ENCODE results near the gene ALDH3A1.

Gene ALDH3A1

GRCh38 chr17:19728084-19728495, 20.0 kb downstream of the ALDH3A1 start:
- no peaks in the 10 kb centered on the region for H3K36me3 ChIP-seq (ENCODE audit: insufficient read depth, low read length)
- H3K27ac ChIP-seq = no peak overlapping the region
- H3K9ac ChIP-seq (ENCODE audit: insufficient read length) = no peak overlapping the region
- H3K9me3 ChIP-seq (ENCODE audit: low read depth, low read length) = no peaks in the 10 kb centered on the region
- DNase-seq (ENCODE audit: low read depth, low spot score) = no peak
- H3K4me3 ChIP-seq = no peak overlapping the region
- TF ChIP-seq EZH2 (IDR thresholded peaks at IDR 0.05) (no peak), FOXP2 (optimal IDR thresholded peaks at IDR 0.05; ENCODE audit: control extremely low read depth, extremely low read length, insufficient read depth) (no peak), POLR2AphosphoS5 (IDR thresholded peaks at IDR 0.05; ENCODE audit: borderline replicate concordance, low read depth, low read length) (no peak)

- Histone ChIP-seq H3K4me3 (no peak overlapping the region), H3K9me3 (ENCODE audit: low read depth, low read length) (no peaks in the 10 kb centered on the region), H3K27ac (no peak overlapping the region), H3K9ac (ENCODE audit: insufficient read length) (no peak overlapping the region), H3K36me3 (ENCODE audit: insufficient read depth, low read length) (no peaks in the 10 kb centered on the region)
- no peak for DNase-seq (ENCODE audit: low read depth, low spot score)
- no peak for TF ChIP-seq POLR2AphosphoS5 (IDR thresholded peaks at IDR 0.05; ENCODE audit: borderline replicate concordance, low read depth, low read length)
- TF ChIP-seq EZH2 (IDR thresholded peaks at IDR 0.05) = no peak
- TF ChIP-seq FOXP2 (optimal IDR thresholded peaks at IDR 0.05; ENCODE audit: control extremely low read depth, extremely low read length, insufficient read depth) = no peak
Observed at GRCh38 chr17:19727501-19728078, 20.5 kb downstream of the ALDH3A1 start.

DNA sequence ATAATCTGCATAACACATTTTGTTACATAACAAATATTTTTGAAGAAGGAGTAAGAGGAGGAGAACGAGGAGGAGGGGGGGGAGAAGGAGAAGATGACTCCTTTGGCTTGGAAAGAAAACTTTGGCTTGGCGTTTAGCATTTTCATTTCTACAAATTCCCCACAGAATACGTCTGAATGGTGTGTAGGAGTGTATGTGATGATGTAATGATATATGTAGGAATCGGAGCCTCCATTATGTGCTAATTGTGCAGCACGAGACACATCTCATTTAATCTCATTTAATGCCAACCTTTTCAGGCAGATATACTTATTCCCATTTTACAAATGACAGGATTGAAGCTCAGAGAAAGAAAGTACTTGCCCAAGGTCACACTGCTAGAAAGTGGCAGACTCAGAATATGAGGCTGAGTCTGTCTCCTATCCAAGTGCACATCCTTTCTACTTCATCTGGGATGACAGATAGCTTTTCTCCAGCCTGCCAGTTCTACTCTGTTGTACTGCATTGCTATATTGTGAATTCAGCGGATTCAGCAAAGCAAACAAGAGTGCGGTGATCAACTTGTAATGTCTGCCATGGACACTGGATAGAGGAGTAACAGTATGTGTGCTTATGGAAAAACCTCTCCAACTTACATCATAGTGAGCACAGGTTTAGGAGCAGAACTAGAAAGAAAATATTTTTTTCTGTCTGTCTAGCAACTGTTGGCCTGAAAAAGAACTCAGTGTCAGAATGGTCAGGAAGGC, 21.3 kb downstream of the ALDH3A1 start:
- H3K9ac ChIP-seq (ENCODE audit: insufficient read length) = no peak overlapping the region
- no peaks in the 10 kb centered on the region for H3K9me3 ChIP-seq (ENCODE audit: low read depth, low read length)
- TF ChIP-seq FOXP2 (optimal IDR thresholded peaks at IDR 0.05; ENCODE audit: control extremely low read depth, extremely low read length, insufficient read depth) = no peak
- TF ChIP-seq POLR2AphosphoS5 (IDR thresholded peaks at IDR 0.05; ENCODE audit: borderline replicate concordance, low read depth, low read length) = no peak
- no peak for TF ChIP-seq EZH2 (IDR thresholded peaks at IDR 0.05)
- H3K4me3 ChIP-seq = no peak overlapping the region
- DNase-seq (ENCODE audit: low read depth, low spot score) = no peak
- H3K27ac ChIP-seq = no peak overlapping the region
- H3K36me3 ChIP-seq (ENCODE audit: insufficient read depth, low read length) = no peaks in the 10 kb centered on the region

DNA sequence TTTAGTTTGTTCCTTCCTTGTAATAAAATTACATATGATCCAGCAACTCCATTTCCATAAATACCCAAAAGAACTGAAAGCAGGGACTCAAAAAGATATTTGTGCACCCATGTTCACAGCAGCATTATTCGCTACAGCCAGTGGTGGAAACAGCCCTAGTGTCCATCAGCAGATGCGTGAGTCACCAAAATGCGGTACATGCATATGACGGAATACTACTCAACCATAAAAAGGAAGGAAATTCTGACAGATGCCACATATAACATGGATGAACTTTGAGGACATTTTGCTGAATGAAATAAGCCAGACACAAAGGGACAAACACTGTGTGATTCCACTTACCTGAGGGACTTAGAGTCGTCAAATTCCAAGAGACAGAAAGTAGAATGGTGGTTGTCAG, 22.6 kb downstream of the ALDH3A1 start:
- no peak overlapping the region for H3K27ac ChIP-seq
- H3K9ac ChIP-seq (ENCODE audit: insufficient read length) = no peak overlapping the region
- TF ChIP-seq FOXP2 (optimal IDR thresholded peaks at IDR 0.05; ENCODE audit: control extremely low read depth, extremely low read length, insufficient read depth) (no peak), EZH2 (IDR thresholded peaks at IDR 0.05) (no peak)
- no peaks in the 10 kb centered on the region for H3K9me3 ChIP-seq (ENCODE audit: low read depth, low read length)
- no peak overlapping the region for H3K4me3 ChIP-seq
- no peaks in the 10 kb centered on the region for H3K36me3 ChIP-seq (ENCODE audit: insufficient read depth, low read length)
- DNase-seq (ENCODE audit: low read depth, low spot score) = no peak

DNA sequence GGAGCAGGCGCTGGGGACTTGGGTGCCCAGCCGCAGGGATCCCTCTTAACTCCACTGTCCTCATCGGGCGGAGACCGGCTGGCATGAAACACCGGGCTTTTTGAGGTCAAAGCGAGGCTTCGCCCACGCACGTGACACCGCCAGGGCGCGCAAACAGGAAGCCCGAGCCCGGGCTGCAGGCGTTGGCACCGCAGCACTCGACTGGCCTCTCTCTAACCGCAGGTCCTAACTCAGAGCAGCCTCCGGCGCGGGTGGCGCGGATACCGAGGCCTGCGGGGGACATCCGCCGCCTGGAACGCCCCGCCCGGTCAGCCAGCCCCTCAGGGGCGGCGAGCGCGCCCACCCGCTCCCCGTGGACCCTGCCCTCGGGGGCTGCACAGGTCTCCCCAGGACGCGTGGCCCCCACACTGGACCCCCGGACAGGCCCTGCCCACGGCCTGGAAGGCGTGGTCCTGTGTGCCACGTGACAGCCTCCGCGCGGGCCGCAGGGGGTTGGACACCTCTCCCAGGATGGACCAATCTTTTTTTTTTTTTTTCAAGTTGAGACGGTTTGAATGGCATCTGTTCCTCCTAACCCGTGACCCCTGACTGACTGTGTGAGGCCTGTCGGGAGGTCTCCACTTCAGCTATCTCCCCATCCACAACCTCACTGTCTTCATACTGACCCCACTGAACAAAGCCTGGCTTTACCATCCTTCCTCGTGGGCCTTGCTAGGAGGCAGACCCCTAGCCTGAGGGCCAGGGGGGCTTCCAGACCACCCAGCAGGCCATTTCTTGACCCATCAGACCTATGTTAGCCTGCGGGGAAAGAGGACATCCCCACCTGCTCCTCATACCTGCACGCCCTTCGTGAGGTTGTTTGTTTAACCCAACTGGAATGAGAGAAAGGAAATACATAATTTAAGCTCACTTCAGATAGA, 23.3 kb downstream of the ALDH3A1 start:
- Histone ChIP-seq H3K9me3 (ENCODE audit: low read depth, low read length) (no peaks in the 10 kb centered on the region), H3K9ac (ENCODE audit: insufficient read length) (no peak overlapping the region), H3K36me3 (ENCODE audit: insufficient read depth, low read length) (no peaks in the 10 kb centered on the region), H3K4me3 (no peak overlapping the region), H3K27ac (no peak overlapping the region)
- TF ChIP-seq FOXP2 (optimal IDR thresholded peaks at IDR 0.05; ENCODE audit: control extremely low read depth, extremely low read length, insufficient read depth) (no peak), POLR2AphosphoS5 (IDR thresholded peaks at IDR 0.05; ENCODE audit: borderline replicate concordance, low read depth, low read length) (no peak), EZH2 (IDR thresholded peaks at IDR 0.05) (no peak)
- no peak for DNase-seq (ENCODE audit: low read depth, low spot score)

DNA sequence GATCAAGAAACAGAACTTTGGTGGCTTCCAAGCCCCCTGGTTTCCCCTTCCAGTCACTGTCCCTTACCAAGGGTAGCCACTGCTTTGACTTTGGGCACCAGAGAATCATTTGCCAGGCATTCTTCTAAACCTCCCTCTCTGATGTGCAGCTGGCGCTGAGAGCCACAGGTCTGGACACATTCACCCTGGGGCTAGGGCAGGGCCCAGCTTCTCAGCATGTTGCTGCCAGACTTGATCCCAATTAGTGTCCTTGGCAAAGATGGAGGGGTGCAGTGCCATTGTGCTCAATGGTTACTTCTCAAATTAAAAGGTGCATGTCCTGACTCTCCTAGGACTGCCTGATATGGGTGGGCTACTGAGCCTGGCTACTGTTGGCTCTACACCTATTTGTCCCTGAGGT, 24.1 kb downstream of the ALDH3A1 start:
- no peak for DNase-seq (ENCODE audit: low read depth, low spot score)
- no peak for TF ChIP-seq FOXP2 (optimal IDR thresholded peaks at IDR 0.05; ENCODE audit: control extremely low read depth, extremely low read length, insufficient read depth)
- no peak for TF ChIP-seq EZH2 (IDR thresholded peaks at IDR 0.05)
- no peak for TF ChIP-seq POLR2AphosphoS5 (IDR thresholded peaks at IDR 0.05; ENCODE audit: borderline replicate concordance, low read depth, low read length)
- no peaks in the 10 kb centered on the region for H3K9me3 ChIP-seq (ENCODE audit: low read depth, low read length)
- H3K27ac ChIP-seq = no peak overlapping the region
- no peak overlapping the region for H3K9ac ChIP-seq (ENCODE audit: insufficient read length)
- no peaks in the 10 kb centered on the region for H3K36me3 ChIP-seq (ENCODE audit: insufficient read depth, low read length)
- H3K4me3 ChIP-seq = no peak overlapping the region

DNA sequence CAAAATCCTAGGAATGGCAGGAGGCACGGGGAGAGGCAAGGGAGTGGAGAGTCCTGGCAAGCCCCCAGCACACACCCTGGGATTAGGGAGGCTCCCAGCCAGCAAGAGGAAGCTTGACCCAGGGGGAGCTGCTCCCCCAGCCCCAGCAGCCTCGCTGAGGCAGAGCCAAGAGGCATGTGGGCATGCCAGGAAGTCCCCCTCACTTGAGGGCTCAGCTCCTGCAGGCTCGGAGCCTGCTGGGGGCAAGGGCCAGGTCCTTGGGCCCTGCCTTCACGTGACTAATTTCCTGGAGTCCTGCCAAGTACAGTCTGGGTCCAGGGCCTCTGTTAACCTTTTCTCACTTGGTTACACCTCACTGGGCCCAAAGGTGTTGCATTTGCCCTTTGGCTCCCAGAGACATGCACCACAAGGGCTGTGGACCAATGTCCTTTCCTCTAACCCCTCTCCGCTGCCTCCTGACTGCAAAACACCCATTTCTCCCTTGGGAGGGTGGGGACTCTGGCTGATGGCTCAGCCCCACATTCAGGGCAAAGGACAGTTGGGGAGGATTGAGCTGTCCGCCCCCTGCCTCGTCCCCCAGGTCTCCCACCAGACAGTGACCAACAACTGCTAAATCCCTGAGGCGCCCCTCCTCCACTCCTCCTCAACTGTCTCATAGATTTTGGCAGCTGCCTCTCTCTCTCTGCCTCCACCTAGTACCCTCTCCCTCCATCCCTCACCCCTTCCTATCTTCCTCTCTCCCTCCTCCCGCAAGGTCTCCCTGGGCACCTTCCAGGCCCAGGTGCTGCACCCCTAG, 27.3 kb downstream of the ALDH3A1 start:
- H3K27ac ChIP-seq = no peak overlapping the region

GRCh38 chr17:19720210-19720475, 28.0 kb downstream of the ALDH3A1 start:
- Histone ChIP-seq H3K36me3 (ENCODE audit: insufficient read depth, low read length) (no peaks in the 10 kb centered on the region), H3K9me3 (ENCODE audit: low read depth, low read length) (no peaks in the 10 kb centered on the region), H3K9ac (ENCODE audit: insufficient read length) (no peak overlapping the region), H3K27ac (no peak overlapping the region), H3K4me3 (no peak overlapping the region)
- DNase-seq (ENCODE audit: low read depth, low spot score) = no peak
- TF ChIP-seq POLR2AphosphoS5 (IDR thresholded peaks at IDR 0.05; ENCODE audit: borderline replicate concordance, low read depth, low read length) = no peak
- no peak for TF ChIP-seq FOXP2 (optimal IDR thresholded peaks at IDR 0.05; ENCODE audit: control extremely low read depth, extremely low read length, insufficient read depth)
- TF ChIP-seq EZH2 (IDR thresholded peaks at IDR 0.05) = no peak

More for the DNA sequence above, 27.3 kb downstream of the ALDH3A1 start:
- DNase-seq (ENCODE audit: low read depth, low spot score) = no peak
- no peaks in the 10 kb centered on the region for H3K36me3 ChIP-seq (ENCODE audit: insufficient read depth, low read length)
- no peak for TF ChIP-seq POLR2AphosphoS5 (IDR thresholded peaks at IDR 0.05; ENCODE audit: borderline replicate concordance, low read depth, low read length)
- no peak for TF ChIP-seq FOXP2 (optimal IDR thresholded peaks at IDR 0.05; ENCODE audit: control extremely low read depth, extremely low read length, insufficient read depth)
- TF ChIP-seq EZH2 (IDR thresholded peaks at IDR 0.05) = no peak
- no peak overlapping the region for H3K9ac ChIP-seq (ENCODE audit: insufficient read length)
- H3K9me3 ChIP-seq (ENCODE audit: low read depth, low read length) = no peaks in the 10 kb centered on the region
- H3K4me3 ChIP-seq = no peak overlapping the region
